ENCODE results near the gene NPDC1.
"Not testable (repeated sequence)": the region's sequence is repeated elsewhere in the genome, so short reads cannot be mapped to it uniquely, and the experiment has no call there.

The NPDC1 gene

DNA sequence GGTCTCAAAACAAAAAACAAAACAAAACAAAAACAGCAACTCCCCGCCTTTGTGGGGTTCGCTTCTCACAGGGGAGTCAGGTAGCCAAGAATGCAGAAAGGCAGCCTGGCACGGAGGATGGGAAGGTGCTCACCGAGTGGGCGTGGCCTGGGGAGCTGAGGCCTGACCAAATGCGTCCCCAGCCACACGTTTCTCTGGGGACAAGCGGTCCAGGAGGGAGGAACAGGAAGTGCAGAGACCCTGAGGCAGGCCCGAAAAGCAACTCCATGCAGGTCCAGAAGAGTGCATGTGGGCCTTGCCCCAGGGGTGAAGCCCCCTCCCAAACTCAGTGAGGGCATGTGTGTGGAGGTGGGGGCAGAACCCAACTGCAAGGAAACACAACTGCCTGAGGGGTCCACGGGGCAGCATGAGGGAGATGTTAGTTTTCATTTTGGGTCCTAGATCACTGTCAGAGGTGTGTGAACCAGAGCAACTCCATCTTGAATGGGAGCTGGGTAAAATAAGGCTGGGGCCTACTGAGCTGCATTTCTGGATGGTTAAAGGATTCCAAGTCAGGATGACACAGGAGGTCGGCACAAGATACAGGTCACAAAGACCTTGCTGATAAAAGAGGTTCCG lies 28.8 kb upstream of the NPDC1 start:
- no peak for DNase-seq

GRCh38 chr9:137073992-137074399 lies 28.0 kb upstream of the NPDC1 start:
- no peak for DNase-seq

DNA sequence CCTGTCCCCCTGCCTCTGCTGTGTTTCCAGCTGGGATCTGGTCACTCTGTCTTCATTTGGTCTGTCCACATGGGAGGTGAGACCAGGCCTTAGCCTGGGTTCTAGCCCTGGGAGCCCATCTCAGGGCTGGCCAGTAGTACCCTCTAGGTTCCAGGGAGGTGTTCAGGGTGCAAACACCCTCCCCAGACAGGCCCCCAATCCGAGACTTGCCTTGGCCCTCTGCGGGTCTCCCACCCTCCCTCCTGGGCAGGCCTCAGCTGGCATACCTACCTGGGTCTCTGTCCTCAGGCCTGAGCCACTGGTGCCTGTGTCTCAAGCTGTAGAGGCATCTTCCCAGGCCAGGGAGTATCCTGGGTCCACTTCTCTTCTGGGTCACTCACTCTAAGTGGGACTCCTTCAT lies 25.3 kb upstream of the NPDC1 start:
- no peak for DNase-seq

- no peak for DNase-seq
Measured at GRCh38 chr9:137070906-137071275, 24.9 kb upstream of the NPDC1 start.

- peak; percentile 84 for DNase-seq
Measured at GRCh38 chr9:137070201-137070905, 24.4 kb upstream of the NPDC1 start, which contains the start of gene SAPCD2. SAPCD2 (minus strand) TSS chr9:137070557; CDS start chr9:137070460, 97 bp downstream.

DNA sequence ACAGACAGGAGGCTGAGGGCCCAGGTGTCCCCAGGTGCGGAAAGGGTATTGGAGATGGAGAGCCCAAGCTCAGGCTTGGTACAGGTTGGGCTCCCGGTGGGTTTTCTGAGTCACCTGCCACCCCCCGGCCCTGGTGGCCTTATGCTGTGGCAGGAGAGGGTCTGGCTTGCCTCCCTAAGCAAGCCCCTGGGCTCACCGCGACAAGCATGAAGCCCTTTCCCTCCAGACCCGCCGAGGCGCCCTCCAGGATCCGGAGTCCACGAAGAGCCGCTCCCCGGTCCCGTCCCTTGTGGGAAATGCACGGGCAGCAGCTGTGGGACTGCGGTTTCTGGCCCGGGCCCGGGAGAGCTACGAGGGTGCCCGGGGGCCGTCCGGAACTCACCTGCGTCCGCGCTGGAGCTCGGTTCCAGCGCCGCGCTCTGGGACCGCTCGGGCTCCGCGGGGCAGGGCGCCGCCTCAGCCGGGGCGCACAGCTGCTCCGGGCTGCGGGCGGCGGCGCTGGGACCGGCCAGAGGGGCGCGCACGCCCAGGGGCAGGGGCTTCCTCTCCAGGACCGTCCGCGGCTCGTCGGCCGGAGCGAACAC lies 23.6 kb upstream of the NPDC1 start:
- DNase-seq: no peak

DNA sequence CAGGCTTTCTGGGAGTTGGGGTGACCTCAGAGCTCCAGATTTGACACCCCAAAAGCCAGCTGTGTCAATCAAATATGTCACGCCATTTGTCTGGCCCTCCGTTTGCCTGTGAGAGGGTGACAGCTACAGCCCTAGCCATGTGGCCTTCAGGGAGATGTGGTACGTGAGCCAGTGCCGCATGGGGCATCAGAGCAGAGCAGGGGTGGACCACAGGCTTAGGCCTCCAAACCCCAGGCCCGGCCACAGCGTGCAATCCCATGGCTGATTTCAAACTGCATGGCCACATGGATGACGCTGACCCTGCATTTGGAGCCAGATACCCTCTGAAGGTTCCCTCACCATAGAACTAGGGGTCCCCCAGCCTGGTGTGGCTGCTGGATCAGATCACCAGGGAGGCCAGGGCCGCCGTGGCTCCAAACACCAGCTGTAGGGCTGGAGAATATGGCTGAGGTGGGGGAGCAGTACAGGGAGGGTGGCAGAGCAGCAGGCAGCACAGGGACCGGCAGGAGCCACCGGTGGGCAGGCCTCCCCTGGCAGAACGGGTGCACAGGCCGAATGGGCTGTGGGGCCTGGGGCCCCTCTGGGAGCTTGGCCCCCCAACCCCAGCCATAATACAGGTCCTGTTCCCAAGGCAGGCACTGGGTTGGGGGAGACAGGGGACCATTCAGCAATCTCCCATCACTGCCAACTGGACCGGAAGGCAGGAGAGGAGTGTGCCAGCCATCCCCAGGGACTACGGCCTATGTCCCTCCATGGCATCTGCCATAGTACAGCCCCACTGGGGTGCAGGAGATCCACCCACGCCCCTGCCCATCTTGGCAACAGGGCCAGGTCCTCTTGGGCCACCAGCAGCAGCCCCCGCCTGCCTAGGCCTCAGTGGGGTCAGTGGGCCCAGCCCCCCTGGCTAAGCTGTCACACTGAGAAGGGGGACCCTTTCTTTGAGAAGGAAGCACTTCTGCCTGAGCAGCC lies 22.8 kb upstream of the NPDC1 start:
- no peak for DNase-seq

DNA sequence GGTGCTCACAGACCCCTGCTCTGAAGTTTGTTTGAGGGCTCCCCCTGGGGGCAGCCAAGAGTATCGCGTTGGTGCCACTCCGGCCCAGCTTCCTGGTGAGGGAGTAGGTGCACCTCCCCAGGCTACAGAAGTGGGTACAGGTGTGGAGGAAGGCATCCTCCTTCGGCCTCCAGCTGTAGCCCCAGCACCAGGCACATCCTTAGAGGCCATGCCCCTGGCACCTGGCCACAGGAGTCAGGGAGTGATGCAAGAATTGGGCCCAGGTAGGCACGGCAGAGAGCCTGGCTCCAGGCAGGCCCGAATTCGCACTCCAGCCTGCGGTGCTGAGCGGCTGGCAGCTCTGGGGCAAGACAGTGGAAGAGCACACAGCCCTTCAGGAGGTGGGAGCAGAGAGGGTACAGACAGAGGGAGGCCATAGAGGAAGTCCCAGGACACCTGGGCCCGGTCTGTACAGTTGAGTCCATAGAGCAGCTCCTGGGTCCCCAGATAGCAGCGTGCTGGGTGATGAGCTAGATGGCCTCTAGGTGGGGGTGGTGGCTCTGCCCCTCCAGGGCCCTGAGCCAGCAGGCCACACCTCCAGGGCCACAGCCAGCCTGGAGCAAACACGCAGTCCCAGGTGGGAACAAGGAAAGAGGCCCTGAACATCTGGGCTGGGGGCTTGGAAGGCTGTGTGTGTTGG lies 22.0 kb upstream of the NPDC1 start:
- DNase-seq: peak; percentile 89

DNA sequence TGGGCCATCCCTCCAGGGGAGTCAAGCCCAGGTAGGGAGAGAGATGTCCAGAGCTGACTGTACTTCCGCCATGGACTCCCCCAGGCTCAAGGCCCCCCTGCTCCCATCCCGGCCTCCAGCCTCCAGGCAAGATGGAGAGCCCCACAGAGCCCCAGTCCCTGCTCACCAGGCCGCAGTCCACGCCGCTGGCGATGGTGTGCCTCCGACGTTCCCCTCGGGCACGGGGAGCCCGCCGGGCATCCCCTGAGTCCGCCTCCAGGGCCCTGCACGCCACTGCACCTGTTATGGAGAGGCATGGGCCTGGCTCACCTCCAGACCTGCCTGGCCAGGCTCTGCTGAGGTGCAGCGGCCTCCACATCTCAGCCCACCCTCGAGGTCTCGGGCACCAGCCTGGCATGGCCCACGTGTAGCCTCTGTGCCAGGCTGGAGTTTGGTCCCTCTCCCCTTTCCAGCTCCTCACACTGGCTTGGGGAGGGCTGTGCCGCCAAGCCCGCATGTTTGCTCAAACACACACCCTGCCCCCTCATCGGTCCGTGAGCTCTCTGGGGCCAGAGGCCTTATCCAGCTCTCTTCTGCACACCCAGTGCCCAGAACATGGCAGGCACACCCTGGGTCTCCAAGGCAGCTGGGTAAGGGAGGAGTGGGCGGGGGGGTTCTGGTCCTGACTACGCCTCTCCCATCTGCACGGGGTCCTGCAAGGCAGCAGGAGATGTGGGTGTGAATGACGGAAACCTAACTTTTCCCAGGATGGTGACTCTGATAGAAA lies 20.3 kb upstream of the NPDC1 start:
- no peak for DNase-seq

GRCh38 chr9:137065336-137065967 lies 19.5 kb upstream of the NPDC1 start:
- DNase-seq: no peak

DNA sequence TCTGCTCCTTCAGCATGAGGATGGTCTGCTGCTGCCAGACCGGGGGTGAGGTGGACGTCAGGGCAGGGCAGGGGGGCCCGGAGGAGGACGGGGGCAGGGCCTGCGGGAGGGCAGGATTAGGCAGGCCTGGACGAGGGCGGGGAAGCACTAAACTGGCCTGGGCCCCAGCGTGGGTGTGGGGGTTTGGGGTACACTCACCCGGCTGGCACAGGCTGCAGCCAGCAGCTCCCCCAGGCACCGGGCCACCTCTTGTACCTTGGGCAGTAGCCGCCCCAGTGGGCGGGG lies 18.8 kb upstream of the NPDC1 start:
- no peak for DNase-seq

GRCh38 chr9:137064027-137064879 lies 18.3 kb upstream of the NPDC1 start:
- DNase-seq: peak; percentile 43

DNA sequence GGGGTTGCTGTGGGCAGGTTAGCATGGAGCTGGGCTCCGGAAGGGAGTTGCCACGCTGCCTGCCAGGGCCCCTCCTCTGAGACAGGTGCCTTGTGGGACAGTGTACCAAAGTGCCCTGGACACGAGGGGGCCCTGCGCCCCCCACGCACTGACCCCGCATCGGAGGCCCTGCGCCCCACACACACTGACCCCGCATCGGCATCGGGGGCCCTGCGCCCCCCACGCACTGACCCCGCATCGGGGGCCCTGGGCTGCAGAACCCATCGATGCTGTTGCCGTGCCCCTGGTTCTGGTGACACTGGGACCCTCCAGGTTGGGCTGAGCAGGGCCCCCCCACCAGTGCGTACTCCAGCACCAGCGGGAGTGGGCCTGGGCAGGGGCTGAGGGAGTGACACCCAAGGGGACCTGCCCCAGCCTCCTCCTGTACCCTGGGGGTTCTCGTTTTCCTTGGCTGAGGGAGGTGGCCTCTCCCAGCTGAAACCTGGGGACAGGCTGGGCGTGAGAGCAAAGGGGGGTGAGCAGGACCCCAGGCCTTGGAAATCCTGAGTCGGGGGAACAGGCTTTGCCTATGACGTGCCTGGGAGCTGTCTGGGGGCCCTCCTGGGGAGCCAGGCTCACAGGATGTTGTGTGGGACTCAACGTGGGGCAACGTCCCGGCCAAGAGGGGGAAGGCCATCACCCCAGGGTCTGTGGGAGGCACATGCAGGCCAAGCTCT lies 17.5 kb upstream of the NPDC1 start:
- no peak for DNase-seq

GRCh38 chr9:137062798-137063197 lies 16.8 kb upstream of the NPDC1 start:
- DNase-seq: not testable (repeated sequence)

DNA sequence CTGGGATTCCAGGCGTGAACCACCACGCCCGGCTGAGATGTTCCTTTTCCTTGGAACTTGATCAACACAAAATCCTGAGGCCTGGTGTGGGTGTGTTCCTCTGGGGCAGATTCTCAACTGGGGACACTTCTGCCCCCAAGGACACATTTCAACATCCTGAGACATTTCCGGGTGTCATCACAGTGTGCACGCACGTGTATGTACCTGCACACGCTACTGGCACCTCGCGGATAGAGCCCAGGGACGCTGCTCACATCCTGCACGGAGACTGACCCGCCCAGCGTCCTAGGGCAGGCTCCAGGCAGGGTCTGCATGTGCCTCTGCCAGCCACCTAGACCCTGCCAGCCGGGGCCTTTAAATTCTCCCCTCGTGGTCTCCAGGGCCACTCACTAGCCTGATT lies 16.4 kb upstream of the NPDC1 start:
- DNase-seq: no peak

GRCh38 chr9:137058521-137059234 lies 12.7 kb upstream of the NPDC1 start:
- no peak for DNase-seq

- DNase-seq: no peak
Measured at GRCh38 chr9:137057545-137057944, 11.6 kb upstream of the NPDC1 start.

DNA sequence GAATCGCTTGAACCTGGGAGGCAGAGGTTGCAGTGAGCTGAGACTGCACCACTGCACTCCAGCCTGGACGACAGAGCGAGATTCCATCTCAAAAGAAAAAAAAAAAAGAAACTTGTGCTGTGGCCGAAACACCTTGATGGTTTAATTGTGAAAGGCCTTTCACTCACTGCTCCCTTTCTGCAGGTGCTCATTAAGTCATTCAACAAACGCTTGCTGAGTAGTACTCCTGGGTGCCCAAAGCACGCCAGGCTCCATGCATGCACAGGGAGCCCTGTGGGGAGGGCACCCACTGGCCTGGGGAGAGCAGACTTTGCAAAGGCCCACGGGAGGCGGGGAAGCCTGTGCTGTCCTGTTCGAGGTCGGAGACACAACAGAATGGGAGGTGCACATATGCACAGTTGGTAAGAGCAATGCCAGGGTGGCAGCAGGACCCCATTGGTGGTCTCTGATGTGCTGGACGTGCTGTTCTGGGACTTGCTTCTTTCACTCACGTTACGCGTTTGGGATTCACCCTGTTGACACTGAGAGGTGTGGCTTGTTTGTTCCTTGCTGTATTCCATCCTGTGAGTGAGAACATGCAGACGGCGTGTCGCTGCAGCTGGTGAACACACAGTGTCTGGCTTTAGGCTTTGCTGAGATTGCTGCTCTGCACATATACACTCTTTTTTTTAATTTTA lies 10.9 kb upstream of the NPDC1 start:
- no peak for DNase-seq
